Choroid plexus epithelial cell (primary cell): ENCODE results near the gene SYNE3.

Source experiments
- DNase-seq: peaks from one replicate; pipeline ENCODE4 v3.0.0-alpha.2; 2010; ENCODE audit warnings: low read depth
- H3K4me3 ChIP-seq: 2 replicates; pipeline ENCODE4 v1.5.1; 2011; ENCODE audit warnings: low read depth, mild to moderate bottlenecking, control low read depth, low read length, moderate library complexity
- TF ChIP-seq, protein P1 (sequence below): conservative IDR thresholded peaks from 2 replicates; pipeline ENCODE4 v1.5.1; 2011; ENCODE audit warnings: low read depth, mild to moderate bottlenecking, control low read depth, inconsistent platforms, low read length, moderate library complexity

Gene SYNE3

DNA sequence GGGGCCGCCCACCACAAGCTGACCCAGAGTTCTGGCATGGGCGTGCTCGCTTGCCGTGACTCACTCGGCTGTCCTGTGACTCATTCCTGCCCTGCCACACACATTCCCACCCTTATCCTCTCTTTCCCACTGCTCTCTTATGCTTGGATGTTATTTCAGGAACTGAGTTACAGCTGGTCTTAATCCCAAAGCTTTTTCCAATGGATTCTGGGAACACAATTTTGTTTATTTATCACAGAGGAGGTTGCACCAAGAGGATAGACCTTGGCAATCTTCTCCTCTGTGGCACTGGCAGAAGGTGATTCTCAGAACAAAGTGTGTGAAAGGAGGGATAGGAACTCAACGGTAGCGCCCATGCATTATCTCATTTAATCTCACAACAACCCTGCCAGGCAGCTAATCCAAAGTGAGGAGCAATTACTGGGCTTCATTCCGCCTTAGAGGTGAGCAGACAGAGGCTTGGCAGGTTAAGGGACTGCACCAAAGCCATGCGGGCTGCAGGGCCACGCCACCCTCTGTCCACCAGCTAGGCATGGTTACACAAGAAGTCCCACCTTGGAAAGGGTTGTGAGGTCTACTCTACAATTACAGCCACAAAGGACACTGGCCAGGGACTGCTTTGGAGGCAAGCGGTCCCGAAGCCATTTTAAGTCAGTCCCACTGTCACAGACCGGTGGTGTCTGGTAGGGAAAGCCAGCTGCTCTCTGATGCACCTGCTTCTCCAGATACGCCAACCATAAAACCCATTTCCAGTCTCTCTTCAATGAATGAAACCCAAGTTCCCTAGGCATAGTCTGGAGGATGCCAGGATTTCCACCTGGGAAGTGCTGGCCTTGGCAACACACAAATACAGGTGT lies 32.9 kb downstream of the SYNE3 start:
- DNase-seq = peak; percentile 86
- H3K4me3 ChIP-seq = no peak overlapping the region
- TF ChIP-seq, protein P1, sequence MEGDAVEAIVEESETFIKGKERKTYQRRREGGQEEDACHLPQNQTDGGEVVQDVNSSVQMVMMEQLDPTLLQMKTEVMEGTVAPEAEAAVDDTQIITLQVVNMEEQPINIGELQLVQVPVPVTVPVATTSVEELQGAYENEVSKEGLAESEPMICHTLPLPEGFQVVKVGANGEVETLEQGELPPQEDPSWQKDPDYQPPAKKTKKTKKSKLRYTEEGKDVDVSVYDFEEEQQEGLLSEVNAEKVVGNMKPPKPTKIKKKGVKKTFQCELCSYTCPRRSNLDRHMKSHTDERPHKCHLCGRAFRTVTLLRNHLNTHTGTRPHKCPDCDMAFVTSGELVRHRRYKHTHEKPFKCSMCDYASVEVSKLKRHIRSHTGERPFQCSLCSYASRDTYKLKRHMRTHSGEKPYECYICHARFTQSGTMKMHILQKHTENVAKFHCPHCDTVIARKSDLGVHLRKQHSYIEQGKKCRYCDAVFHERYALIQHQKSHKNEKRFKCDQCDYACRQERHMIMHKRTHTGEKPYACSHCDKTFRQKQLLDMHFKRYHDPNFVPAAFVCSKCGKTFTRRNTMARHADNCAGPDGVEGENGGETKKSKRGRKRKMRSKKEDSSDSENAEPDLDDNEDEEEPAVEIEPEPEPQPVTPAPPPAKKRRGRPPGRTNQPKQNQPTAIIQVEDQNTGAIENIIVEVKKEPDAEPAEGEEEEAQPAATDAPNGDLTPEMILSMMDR = no peak

DNA sequence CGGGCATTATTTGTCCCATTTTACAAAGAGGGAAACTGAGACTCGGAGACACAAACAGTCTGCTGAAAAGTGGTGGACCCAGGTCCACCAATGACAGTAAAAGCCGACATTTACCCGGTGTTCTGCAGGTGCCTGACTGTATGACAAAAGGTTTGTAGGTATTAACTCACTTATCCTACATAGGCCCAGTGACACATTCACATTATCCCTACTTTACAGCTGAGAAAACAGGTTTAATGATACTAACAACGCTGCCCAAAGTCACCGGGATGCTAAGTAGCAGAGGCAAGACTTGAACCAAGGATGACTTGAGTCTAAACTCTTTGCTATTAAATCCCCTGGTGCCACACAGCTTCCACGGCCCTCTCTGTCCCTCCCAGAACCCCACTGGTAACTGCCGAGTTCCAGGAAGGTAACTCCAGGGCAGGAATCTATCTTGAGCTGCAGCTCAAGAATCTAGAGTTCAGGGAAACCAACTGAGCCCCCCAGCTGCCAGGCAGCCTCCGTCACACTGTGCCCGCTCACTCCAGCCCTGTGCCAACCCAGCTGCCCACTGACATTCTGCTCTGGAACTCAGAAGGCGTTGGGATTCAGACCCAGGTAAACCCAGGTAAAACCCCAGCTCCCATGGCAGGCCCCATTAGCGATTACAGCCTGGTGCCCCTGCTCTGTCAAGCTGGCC lies 33.7 kb downstream of the SYNE3 start:
- no peak for DNase-seq
- TF ChIP-seq, protein P1 = no peak
- H3K4me3 ChIP-seq = no peak overlapping the region

DNA sequence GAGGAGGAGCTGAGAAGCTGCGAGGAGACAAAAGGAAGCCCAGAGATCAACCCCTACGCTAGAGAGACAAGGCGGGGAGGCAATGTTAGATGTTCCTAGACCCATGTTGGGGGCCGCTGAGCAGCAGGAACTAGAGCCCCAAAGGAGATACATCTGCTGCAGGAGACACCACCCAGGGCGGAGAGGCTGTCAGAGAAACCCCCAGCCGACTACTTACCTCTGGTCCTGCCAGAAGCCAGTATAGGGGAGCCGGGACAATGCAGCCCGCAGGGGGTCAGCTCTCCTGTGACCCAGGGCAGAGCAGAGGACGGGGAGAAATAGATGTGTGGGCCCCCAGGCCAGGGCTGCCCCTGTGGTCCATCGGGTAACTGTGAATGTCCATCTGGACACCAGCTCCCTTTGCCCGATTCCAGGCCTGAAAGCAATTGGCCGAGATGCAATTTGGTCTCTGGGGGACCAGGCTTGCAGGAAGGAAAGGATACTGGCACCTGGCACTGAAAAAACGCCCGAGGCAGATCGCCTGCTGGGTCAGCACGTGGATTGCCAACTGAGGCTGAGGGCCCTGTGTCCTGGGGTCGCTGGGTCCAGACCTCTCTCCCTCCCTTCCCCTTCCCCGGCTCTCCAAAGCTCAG lies 34.9 kb downstream of the SYNE3 start:
- no peak overlapping the region for H3K4me3 ChIP-seq
- no peak for DNase-seq
- TF ChIP-seq, protein P1 = no peak

DNA sequence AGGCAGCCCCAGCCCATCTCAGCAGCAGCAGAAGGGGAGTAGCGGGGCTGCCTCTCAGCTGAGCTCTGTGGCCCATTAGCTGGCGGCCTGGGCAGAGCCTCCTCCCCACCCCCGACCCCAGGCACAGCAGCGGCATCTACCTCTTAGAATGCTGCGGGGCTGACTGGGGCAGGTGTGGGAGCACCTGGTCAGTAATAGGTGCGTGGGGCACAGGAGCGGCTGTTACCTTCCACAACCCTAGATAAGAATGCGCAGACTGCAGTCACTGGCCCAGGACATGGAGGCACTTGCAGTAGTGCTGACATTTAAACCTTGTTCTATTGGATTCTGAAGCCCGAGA lies 35.6 kb downstream of the SYNE3 start:
- no peak overlapping the region for H3K4me3 ChIP-seq
- no peak for DNase-seq
- TF ChIP-seq, protein P1 = no peak

DNA sequence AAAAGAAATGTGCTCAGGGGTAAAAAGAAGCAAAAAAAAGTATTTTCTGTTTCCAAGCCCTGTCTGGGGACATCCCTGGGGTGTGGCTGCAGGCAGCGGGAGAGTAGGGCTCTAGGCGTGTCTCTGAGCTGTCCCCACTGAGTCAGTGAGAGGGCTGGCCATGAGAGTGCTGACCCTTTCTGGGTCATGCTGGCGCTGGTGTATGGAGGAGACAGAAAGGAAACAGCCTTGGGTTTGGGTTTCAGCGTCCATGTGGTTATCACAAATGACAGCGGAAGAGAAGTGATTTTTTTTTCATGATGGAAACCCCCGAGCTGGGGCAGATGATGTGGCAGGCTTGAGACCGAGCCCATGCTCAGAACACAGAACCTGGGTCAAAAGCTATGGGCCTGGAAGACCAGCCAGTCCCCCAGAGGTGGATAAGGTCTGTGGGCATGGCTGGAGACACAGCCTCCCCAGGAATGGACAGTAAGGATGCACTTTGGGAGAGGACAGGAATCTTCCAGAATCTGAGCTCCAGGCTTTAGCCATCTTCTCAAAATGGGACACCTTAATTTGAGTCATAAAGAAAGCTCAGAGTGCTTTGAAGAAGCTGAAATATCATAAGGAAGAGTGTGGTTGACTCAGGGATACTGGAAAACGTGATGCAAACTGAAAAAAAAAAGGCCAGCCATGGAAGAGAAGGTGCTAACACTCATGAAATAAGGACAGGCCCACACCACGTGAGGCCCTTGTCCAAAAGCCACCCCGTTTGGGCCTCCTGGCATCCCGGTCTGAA lies 36.2 kb downstream of the SYNE3 start:
- no peak overlapping the region for H3K4me3 ChIP-seq
- TF ChIP-seq, protein P1 = no peak
- DNase-seq = peak; percentile 18

DNA sequence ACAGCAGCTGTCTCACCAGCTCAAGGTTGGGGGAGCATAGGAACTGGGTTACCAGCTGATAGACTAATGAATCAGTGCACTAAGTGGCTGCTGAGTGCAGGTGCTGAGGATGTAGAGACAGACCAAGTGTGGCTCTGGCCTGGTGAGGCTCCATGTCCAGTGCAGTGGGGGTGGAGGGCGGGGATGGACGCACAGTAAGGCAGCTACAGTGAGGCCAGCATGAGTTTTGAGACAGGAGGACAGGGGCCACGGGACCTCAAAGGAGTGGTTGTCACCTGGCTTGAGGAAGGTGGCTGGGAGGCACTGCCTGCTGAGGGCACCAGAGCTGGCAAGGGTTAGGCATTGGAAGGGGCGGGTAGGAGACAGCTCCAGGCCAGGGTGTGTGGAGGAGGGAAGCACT lies 37.0 kb downstream of the SYNE3 start:
- no peak overlapping the region for H3K4me3 ChIP-seq

More for the DNA sequence above, 37.0 kb downstream of the SYNE3 start:
- TF ChIP-seq, protein P1 = no peak
- no peak for DNase-seq
